Measurements from ENCODE around the gene TSPOAP1. TPM values are rescaled to one million over a fixed set of nuclear protein-coding genes. Genes with fewer than 3 reads are reported as not detected.

The TSPOAP1 gene
- total and polyA plus RNA-seq, 8 donors = 6.5 to 68.8 (median 11.6) TPM; not detected in 1

DNA sequence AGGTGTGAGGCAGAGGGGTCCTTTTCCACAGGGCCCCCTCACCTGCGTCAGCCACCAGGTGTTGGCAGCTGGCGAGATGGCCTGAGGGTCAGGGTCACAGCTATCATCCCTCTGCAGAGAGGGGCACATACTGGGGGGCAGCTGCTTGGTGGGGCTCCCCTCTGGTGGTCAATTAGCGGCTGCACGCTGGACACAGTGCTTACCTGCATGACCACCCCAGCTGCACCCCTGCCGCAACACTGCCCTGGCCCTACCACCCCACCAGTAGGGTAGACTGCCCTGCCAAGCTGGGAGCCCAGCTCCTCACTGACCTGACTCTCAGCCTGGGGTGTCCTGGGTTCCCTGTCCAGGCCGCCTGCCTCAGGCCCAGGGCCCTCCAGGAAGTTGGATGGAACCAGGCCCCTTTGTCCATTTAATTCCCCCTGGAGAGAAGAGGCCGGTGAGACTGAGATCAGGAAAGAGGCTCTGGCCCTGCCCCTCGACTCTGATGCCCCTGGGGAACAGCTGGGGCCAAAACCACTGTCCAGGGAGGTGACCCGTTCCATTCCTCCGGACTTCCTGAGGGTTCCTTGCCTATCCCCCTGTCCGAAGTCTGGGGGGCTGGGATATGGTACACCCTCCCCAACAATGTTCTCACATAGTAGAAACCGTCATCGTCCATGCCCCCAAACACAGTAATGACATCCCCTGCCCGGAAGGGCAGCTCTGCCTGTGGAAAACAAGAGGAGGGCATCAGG lies 23.7 kb downstream of the TSPOAP1 start:
- H3K4me3 ChIP-seq = no peak overlapping the region
- no peak overlapping the region for H3K27ac ChIP-seq
- intact Hi-C loops (cut with DNase I; ENCODE audit: low total_unique reads) = no loop called here
- H3K9me3 ChIP-seq = no peaks in the 10 kb centered on the region
- peaks cover 0 to 36% (median 15%) of the 10 kb centered on the region in 4 donors for H3K36me3 ChIP-seq
- H3K27me3 ChIP-seq = no peaks in the 10 kb centered on the region
- H3K4me1 ChIP-seq = peaks cover 0 to 8% (median 0%) of the 10 kb centered on the region in 4 donors
- TF ChIP-seq, protein P1, sequence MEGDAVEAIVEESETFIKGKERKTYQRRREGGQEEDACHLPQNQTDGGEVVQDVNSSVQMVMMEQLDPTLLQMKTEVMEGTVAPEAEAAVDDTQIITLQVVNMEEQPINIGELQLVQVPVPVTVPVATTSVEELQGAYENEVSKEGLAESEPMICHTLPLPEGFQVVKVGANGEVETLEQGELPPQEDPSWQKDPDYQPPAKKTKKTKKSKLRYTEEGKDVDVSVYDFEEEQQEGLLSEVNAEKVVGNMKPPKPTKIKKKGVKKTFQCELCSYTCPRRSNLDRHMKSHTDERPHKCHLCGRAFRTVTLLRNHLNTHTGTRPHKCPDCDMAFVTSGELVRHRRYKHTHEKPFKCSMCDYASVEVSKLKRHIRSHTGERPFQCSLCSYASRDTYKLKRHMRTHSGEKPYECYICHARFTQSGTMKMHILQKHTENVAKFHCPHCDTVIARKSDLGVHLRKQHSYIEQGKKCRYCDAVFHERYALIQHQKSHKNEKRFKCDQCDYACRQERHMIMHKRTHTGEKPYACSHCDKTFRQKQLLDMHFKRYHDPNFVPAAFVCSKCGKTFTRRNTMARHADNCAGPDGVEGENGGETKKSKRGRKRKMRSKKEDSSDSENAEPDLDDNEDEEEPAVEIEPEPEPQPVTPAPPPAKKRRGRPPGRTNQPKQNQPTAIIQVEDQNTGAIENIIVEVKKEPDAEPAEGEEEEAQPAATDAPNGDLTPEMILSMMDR (IDR thresholded peaks at IDR 0.05) = no peak
- TF ChIP-seq EP300 (IDR thresholded peaks at IDR 0.05) (no peak), POLR2AphosphoS5 (IDR thresholded peaks at IDR 0.05) (no peak), POLR2A (IDR thresholded peaks at IDR 0.05) (no peak)
- WGBS, 5 donors = 85 to 91% (median 91%) methylated on average over 11 to 14 of the region's 14 CpGs
- peak in 1 of 2 donors; percentile 18 for DNase-seq

DNA sequence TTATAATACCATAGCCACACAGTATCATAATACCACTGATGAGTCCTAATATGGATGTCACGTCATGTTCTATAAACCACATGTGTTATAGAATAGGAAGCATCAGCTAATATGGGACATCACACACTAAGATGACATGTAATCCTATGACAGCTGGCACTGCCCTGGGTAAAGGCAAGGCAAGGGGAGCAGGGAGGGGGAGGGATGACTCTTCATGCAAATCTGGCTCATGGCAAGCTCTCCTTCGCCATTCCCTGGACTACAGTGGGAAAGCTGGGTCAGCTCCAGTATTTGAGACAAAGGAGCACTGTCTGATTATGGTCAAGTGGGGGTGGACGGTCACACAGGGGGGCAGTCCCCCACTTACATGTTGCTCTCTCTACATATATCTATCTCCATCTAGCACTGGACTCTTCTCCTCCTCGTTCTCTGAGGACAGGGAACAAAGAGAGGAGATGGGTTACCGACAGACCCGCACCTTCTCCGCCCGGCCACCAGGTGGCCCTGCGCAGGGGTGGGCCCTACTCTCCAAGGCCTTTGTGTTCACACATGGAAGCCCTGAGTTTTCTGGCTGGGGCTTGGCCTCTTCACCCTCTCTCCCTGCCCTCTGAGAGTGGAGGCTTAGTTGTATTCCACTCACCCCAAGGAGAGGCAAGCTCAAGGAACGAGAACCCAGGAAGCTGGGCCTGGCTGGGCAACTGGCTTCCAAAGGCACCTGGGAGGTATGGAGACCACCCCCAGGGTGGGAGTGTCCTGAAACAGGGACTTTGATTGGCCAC lies 24.4 kb downstream of the TSPOAP1 start:
- intact Hi-C loops (cut with DNase I; ENCODE audit: low total_unique reads) = no loop called here
- H3K4me1 ChIP-seq = peaks cover 0 to 8% (median 0%) of the 10 kb centered on the region in 4 donors
- H3K9me3 ChIP-seq = no peaks in the 10 kb centered on the region
- no peaks in the 10 kb centered on the region for H3K27me3 ChIP-seq
- WGBS, 5 donors = 41 to 54% (median 43%) methylated on average over 9 to 10 of the region's 10 CpGs
- DNase-seq = peak; percentile 52 to 66
- TF ChIP-seq POLR2A (IDR thresholded peaks at IDR 0.05) = no peak
- TF ChIP-seq, protein P1 (IDR thresholded peaks at IDR 0.05) = peak in 4 of 7 experiments; percentile 56 to 74 (median 63)
- no peak overlapping the region for H3K4me3 ChIP-seq
- peaks cover 0 to 29% (median 8%) of the 10 kb centered on the region in 4 donors for H3K36me3 ChIP-seq
- no peak overlapping the region for H3K27ac ChIP-seq

DNA sequence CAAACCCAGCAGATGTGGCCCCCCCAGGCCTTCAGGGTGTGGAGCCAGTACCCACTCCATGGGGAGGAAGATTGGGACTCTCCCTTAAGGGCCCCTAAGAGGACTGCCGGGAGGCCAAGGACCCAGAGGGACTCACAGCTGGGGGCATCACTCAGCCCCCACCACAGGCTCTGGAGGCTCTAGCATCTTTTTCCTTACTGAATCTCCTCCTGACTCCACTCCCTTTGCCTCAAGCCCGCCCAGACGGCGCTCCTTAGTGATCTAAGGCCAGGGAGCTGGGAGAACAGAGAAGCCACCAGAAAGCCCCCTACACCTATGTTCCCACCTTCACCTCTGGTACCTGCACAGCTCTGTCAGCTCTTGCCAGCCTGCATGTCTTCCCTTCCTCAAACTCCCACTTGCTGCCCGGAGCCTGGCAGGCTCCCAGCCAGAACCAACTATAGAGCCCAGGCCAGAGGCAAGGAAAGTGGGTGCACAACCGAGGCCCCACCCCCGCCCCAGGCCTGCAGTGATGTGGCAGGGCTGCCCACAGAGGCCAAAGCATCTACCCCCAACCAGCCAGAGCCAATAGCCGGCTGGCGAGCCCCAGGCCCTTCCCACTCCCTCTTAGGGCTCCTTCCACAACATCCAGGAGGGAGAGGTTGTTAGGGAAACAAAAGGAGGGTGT lies 25.5 kb downstream of the TSPOAP1 start:
- Histone ChIP-seq H3K27me3 (no peaks in the 10 kb centered on the region), H3K36me3 (peaks cover 0 to 21% (median 6%) of the 10 kb centered on the region in 4 donors), H3K4me1 (peaks cover 0 to 8% (median 0%) of the 10 kb centered on the region in 4 donors), H3K27ac (no peak overlapping the region), H3K4me3 (no peak overlapping the region), H3K9me3 (peaks cover 0 to 4% (median 0%) of the 10 kb centered on the region in 4 donors)
- TF ChIP-seq POLR2AphosphoS5 (IDR thresholded peaks at IDR 0.05) = no peak
- no peak for TF ChIP-seq POLR2A (IDR thresholded peaks at IDR 0.05)
- TF ChIP-seq, protein P1 (IDR thresholded peaks at IDR 0.05) = no peak
- TF ChIP-seq EP300 (IDR thresholded peaks at IDR 0.05) = no peak
- intact Hi-C loops (cut with DNase I; ENCODE audit: low total_unique reads) = no loop called here
- 85 to 92% (median 88%) methylated on average over 7 to 9 of the region's 9 CpGs for WGBS, 5 donors
- peak in 1 of 2 donors; percentile 14 for DNase-seq
